ENCODE measurements around the gene OR2C3. TPM values are rescaled to one million over a fixed set of nuclear protein-coding genes. Genes with fewer than 3 reads are reported as not detected.

Gene OR2C3
- total RNA-seq, 3 donors from 2014 or later (not counting 1 experiment from before 2014, with no cell fraction given): not detected

DNA sequence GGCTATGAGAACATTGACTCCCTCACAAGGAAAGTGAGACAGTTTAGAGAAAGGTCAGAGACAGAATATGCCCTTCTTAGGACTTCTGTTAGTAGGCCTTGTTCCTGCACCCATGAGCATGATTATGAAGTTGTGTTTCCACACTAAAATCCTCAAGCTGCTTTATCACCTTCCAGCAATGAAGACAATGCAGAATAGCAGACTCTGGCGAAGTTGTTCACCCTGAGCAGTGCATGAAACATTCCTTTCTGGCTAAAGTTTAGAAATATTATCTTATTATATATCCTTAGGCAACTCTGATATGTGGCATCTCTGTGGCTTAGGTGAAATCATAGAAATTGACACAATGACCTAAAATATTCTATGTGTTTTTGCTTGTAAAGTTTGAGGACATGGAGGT lies 38.0 kb upstream of the OR2C3 start:
- 100% methylated on average over 1 of the region's 1 CpG for WGBS (ENCODE audit: insufficient coverage)
- H3K27me3 Mint-ChIP-seq (ENCODE audit: low read depth in 2 of 2): no peaks in the 10 kb centered on the region

GRCh38 chr1:247562198-247562597 lies 26.0 kb upstream of the OR2C3 start:
- no peaks in the 10 kb centered on the region for H3K36me3 Mint-ChIP-seq
- H3K4me3 ChIP-seq (ENCODE audit: low read length): no peak overlapping the region
- H3K4me3 Mint-ChIP-seq: no peak overlapping the region
- no peaks in the 10 kb centered on the region for H3K27me3 Mint-ChIP-seq (ENCODE audit: low read depth in 2 of 2)
- intact Hi-C loops (cut with micrococcal nuclease): no loop called here
- DNase-seq (no peak), ATAC-seq (no peak)
- no peaks in the 10 kb centered on the region for H3K4me1 Mint-ChIP-seq
- 62% methylated on average over 9 of the region's 9 CpGs for WGBS (ENCODE audit: insufficient coverage)
- H3K4me1 ChIP-seq (ENCODE audit: control insufficient read depth, insufficient read depth, low read length): no peaks in the 10 kb centered on the region
- no peaks in the 10 kb centered on the region for H3K27me3 ChIP-seq (ENCODE audit: control insufficient read depth, insufficient read depth, low read length)
- no peak overlapping the region for H3K27ac ChIP-seq (ENCODE audit: low read length)
- H3K36me3 ChIP-seq (ENCODE audit: control insufficient read depth, insufficient read depth, low read length): no peaks in the 10 kb centered on the region
- no peak for TF ChIP-seq CTCF (IDR thresholded peaks at IDR 0.05)
- H3K9me3 ChIP-seq (ENCODE audit: control insufficient read depth, insufficient read depth, low read length): no peaks in the 10 kb centered on the region
- no peaks in the 10 kb centered on the region for H3K9me3 Mint-ChIP-seq
- no peak overlapping the region for H3K27ac Mint-ChIP-seq

More for the DNA sequence above, 38.0 kb upstream of the OR2C3 start:
- no peak overlapping the region for H3K27ac Mint-ChIP-seq
- DNase-seq (no peak), ATAC-seq (no peak)
- H3K4me1 Mint-ChIP-seq: no peaks in the 10 kb centered on the region
- H3K36me3 Mint-ChIP-seq: no peaks in the 10 kb centered on the region
- Histone ChIP-seq H3K27ac (ENCODE audit: low read length) (no peak overlapping the region), H3K36me3 (ENCODE audit: control insufficient read depth, insufficient read depth, low read length) (no peaks in the 10 kb centered on the region), H3K9me3 (ENCODE audit: control insufficient read depth, insufficient read depth, low read length) (no peaks in the 10 kb centered on the region), H3K4me3 (ENCODE audit: low read length) (no peak overlapping the region), H3K4me1 (ENCODE audit: control insufficient read depth, insufficient read depth, low read length) (no peaks in the 10 kb centered on the region), H3K27me3 (ENCODE audit: control insufficient read depth, insufficient read depth, low read length) (no peaks in the 10 kb centered on the region)
- H3K4me3 Mint-ChIP-seq: no peak overlapping the region
- peaks cover 4 to 6% of the 10 kb centered on the region in 2 donors for H3K9me3 Mint-ChIP-seq
- intact Hi-C loops (cut with micrococcal nuclease): no loop called here
- no peak for TF ChIP-seq CTCF (IDR thresholded peaks at IDR 0.05)

- no peak for DNase-seq
- Histone ChIP-seq H3K36me3 (ENCODE audit: control insufficient read depth, insufficient read depth, low read length) (no peaks in the 10 kb centered on the region), H3K4me3 (ENCODE audit: low read length) (no peak overlapping the region), H3K4me1 (ENCODE audit: control insufficient read depth, insufficient read depth, low read length) (no peaks in the 10 kb centered on the region), H3K9me3 (ENCODE audit: control insufficient read depth, insufficient read depth, low read length) (no peaks in the 10 kb centered on the region), H3K27ac (ENCODE audit: low read length) (no peak overlapping the region), H3K27me3 (ENCODE audit: control insufficient read depth, insufficient read depth, low read length) (no peaks in the 10 kb centered on the region)
- 72% methylated on average over 10 of the region's 10 CpGs for WGBS (ENCODE audit: insufficient coverage)
- TF ChIP-seq CTCF (IDR thresholded peaks at IDR 0.05): no peak
- no peak for ATAC-seq
- H3K36me3 Mint-ChIP-seq: no peaks in the 10 kb centered on the region
- H3K4me3 Mint-ChIP-seq: no peak overlapping the region
- no peaks in the 10 kb centered on the region for H3K4me1 Mint-ChIP-seq
- no peaks in the 10 kb centered on the region for H3K9me3 Mint-ChIP-seq
- H3K27ac Mint-ChIP-seq: no peak overlapping the region
- intact Hi-C loops (cut with micrococcal nuclease): no loop called here
- H3K27me3 Mint-ChIP-seq (ENCODE audit: low read depth in 2 of 2): peaks cover 0 to 3% of the 10 kb centered on the region in 2 donors
Observed at GRCh38 chr1:247561711-247562110, 25.5 kb upstream of the OR2C3 start.

GRCh38 chr1:247557926-247558674 lies 21.9 kb upstream of the OR2C3 start:
- Histone ChIP-seq H3K9me3 (ENCODE audit: control insufficient read depth, insufficient read depth, low read length) (no peaks in the 10 kb centered on the region), H3K4me3 (ENCODE audit: low read length) (no peak overlapping the region), H3K27ac (ENCODE audit: low read length) (no peak overlapping the region), H3K36me3 (ENCODE audit: control insufficient read depth, insufficient read depth, low read length) (no peaks in the 10 kb centered on the region), H3K4me1 (ENCODE audit: control insufficient read depth, insufficient read depth, low read length) (no peaks in the 10 kb centered on the region), H3K27me3 (ENCODE audit: control insufficient read depth, insufficient read depth, low read length) (no peaks in the 10 kb centered on the region)
- intact Hi-C loops (cut with micrococcal nuclease): no loop called here
- no peaks in the 10 kb centered on the region for H3K4me1 Mint-ChIP-seq
- H3K36me3 Mint-ChIP-seq: no peaks in the 10 kb centered on the region
- H3K4me3 Mint-ChIP-seq: no peak overlapping the region
- H3K27ac Mint-ChIP-seq: no peak overlapping the region
- 81% methylated on average over 2 of the region's 2 CpGs for WGBS (ENCODE audit: insufficient coverage)
- H3K27me3 Mint-ChIP-seq (ENCODE audit: low read depth in 2 of 2): peaks cover 0 to 3% of the 10 kb centered on the region in 2 donors
- DNase-seq (no peak), ATAC-seq (no peak)
- TF ChIP-seq CTCF (IDR thresholded peaks at IDR 0.05): no peak
- no peaks in the 10 kb centered on the region for H3K9me3 Mint-ChIP-seq
